Panc1 (cell line): Measurements from ENCODE around the gene ALG14. TPM values are rescaled to one million over a fixed set of nuclear protein-coding genes. Genes with fewer than 3 reads are reported as not detected.

Experiments
- ATAC-seq: fragments of 200-7000 bp; cut with Tn5 transposase; 2 replicates; pipeline ENCODE4 v1.9.1; 2020; ENCODE audit warnings: mild to moderate bottlenecking, moderate library complexity
- BruUV-seq: library from RNA; stranded (reverse); fragments of 400-500 nt; replicated peaks from 2 replicates; lab custom pipeline; 2021; lab: Mats Ljungman, UMichigan
- CTCF ChIA-PET: fragments of 300-600 bp; sonication (Branson Sonifier 250); formaldehyde crosslinking; loops from one replicate; lab custom pipeline; 2022; ENCODE audit warnings: antibody characterized with exemption; lab: Charles Lee
- POLR2A ChIA-PET: fragments of 300-600 bp; sonication (Branson Sonifier 250); formaldehyde crosslinking; loops from one replicate; lab custom pipeline; 2022; ENCODE audit warnings: antibody characterized with exemption; lab: Charles Lee
- DNase-seq: peaks from one replicate; pipeline ENCODE4 v3.0.0-alpha.2; 2010; ENCODE audit warnings: low read depth, low spot score
- H3K27ac ChIP-seq: 2 replicates; pipeline ENCODE4 v1.5.1; 2011; ENCODE audit warnings: mild to moderate bottlenecking, low read length, inconsistent platforms
- H3K27me3 ChIP-seq: fragments of 200-500 bp; sonication (Bioruptor generic); 2 replicates; pipeline ENCODE4 v1.6.0; 2014; ENCODE audit warnings: low read length, inconsistent platforms; ENCODE audit not compliant: control insufficient read depth, insufficient read depth
- H3K36me3 ChIP-seq: fragments of 200-500 bp; sonication (Bioruptor generic); 2 replicates; pipeline ENCODE4 v1.5.1; 2014; ENCODE audit warnings: inconsistent platforms, mild to moderate bottlenecking, low read length, moderate library complexity; ENCODE audit not compliant: control insufficient read depth, insufficient read depth
- H3K4me1 ChIP-seq: 2 replicates; pipeline ENCODE4 v1.5.1; 2011; ENCODE audit warnings: inconsistent platforms, mild to moderate bottlenecking, low read length, moderate library complexity; ENCODE audit not compliant: control insufficient read depth, insufficient read depth
- H3K4me3 ChIP-seq, 2 experiments: 2 replicates each; pipeline ENCODE4 v1.5.1; 2011 to 2012; ENCODE audit warnings: low read depth in 2 of 2, low read length in 2 of 2, mild to moderate bottlenecking in 2 of 2, inconsistent platforms in 1 of 2, moderate library complexity in 1 of 2
- H3K9me3 ChIP-seq: fragments of 200-500 bp; sonication (Bioruptor generic); 2 replicates; pipeline ENCODE4 v1.5.1; 2014; ENCODE audit warnings: low read depth, mild to moderate bottlenecking, inconsistent platforms, low read length, moderate library complexity; ENCODE audit not compliant: control insufficient read depth, insufficient read depth
- CTCF ChIP-seq: fragments of 450-650 bp; IDR thresholded peaks from 2 replicates; pipeline ENCODE4 v1.5.1; 2017; ENCODE audit warnings: mild to moderate bottlenecking
- POLR2AphosphoS5 ChIP-seq: IDR thresholded peaks from 2 replicates; pipeline ENCODE4 v1.6.1; 2012; ENCODE audit warnings: mild to moderate bottlenecking, low read depth, low read length, moderate library complexity
- REST ChIP-seq, 2 experiments: IDR thresholded peaks; 2 replicates each; pipeline ENCODE4 v1.6.1; 2011 to 2012; ENCODE audit warnings: low read depth in 2 of 2, control low read depth in 1 of 2, low read length in 1 of 2, mild to moderate bottlenecking in 1 of 2, moderate library complexity in 1 of 2; ENCODE audit not compliant: insufficient read depth in 1 of 2
- SIN3A ChIP-seq: IDR thresholded peaks from 2 replicates; pipeline ENCODE4 v1.6.1; 2012; ENCODE audit warnings: low read depth, mild to moderate bottlenecking, low read length, moderate library complexity, borderline replicate concordance; ENCODE audit not compliant: insufficient read depth
- TCF7L2 ChIP-seq: IDR thresholded peaks from 2 replicates; pipeline ENCODE4 v1.6.1; 2011; ENCODE audit warnings: mild to moderate bottlenecking, low read depth, low read length, inconsistent platforms
- in situ Hi-C: cut with HindIII; loops from 2 replicates; pipeline ENCODE4 v1.10.0; 2016; ENCODE audit warnings: low sequenced_read_pairs, low pct_unique_long_range_greater_than_20kb
- intact Hi-C: fragments of 100-400 bp; cut with micrococcal nuclease; formaldehyde crosslinking; loops from one replicate; pipeline ENCODE4 v1.10.0; 2022; ENCODE audit not compliant: unreplicated experiment
- total RNA-seq: library from RNA; stranded (reverse); gene quantifications from one replicate; pipeline ENCODE4 v1.2.1, GENCODE V29; 2021; ENCODE audit not compliant: unreplicated experiment

Gene ALG14
- total RNA-seq, 1 experiment from 2014 or later: 4.1 TPM

- BruUV-seq: no TSS peak
These were observed 36.0 kb upstream of the ALG14 start for GRCh38 chr1:95108792-95109191.

GRCh38 chr1:95098196-95098595 is 25.4 kb upstream of the ALG14 start:
- no peaks in the 10 kb centered on the region for H3K27me3 ChIP-seq
- in situ Hi-C loops (no loop called here), intact Hi-C loops (no loop called here)
- H3K4me1 ChIP-seq: no peaks in the 10 kb centered on the region
- BruUV-seq: no TSS peak
- no peak for TF ChIP-seq REST (IDR thresholded peaks at IDR 0.05; ENCODE audit: insufficient read depth in 1 of 2, low read depth in 2 of 2, low read length in 1 of 2)
- TF ChIP-seq SIN3A: no peak
- no peak for TF ChIP-seq POLR2AphosphoS5
- no peak for TF ChIP-seq CTCF
- no peak for TF ChIP-seq TCF7L2
- no peaks in the 10 kb centered on the region for H3K36me3 ChIP-seq
- H3K4me3 ChIP-seq: no peak overlapping the region
- DNase-seq (no peak), ATAC-seq (no peak)
- ChIA-PET POLR2A (no interaction called here), CTCF (no interaction called here)
- no peak overlapping the region for H3K27ac ChIP-seq
- no peaks in the 10 kb centered on the region for H3K9me3 ChIP-seq

More at GRCh38 chr1:95108792-95109191, 36.0 kb upstream of the ALG14 start:
- H3K36me3 ChIP-seq: no peaks in the 10 kb centered on the region
- POLR2A ChIA-PET: no interaction called here
- no peak for TF ChIP-seq POLR2AphosphoS5
- no peak for TF ChIP-seq TCF7L2
- no peak for TF ChIP-seq REST (IDR thresholded peaks at IDR 0.05; ENCODE audit: insufficient read depth in 1 of 2, low read depth in 2 of 2, low read length in 1 of 2)
- TF ChIP-seq CTCF: no peak
- no peak for TF ChIP-seq SIN3A
- H3K27me3 ChIP-seq: no peaks in the 10 kb centered on the region
- H3K27ac ChIP-seq: no peak overlapping the region
- in situ Hi-C loops (no loop called here), intact Hi-C loops (no loop called here)
- ATAC-seq (no peak), DNase-seq (no peak)
- H3K4me1 ChIP-seq: no peaks in the 10 kb centered on the region
- no peak overlapping the region for H3K4me3 ChIP-seq
- H3K9me3 ChIP-seq: no peaks in the 10 kb centered on the region
- CTCF ChIA-PET: no interaction called here
